IMR-90 (cell line): ENCODE results near the gene NAPEPLD. TPM values are rescaled to one million over a fixed set of nuclear protein-coding genes. Genes with fewer than 3 reads are reported as not detected.

Experiments
- ATAC-seq: fragments of 200-7000 bp; cut with Tn5 transposase; 2 replicates; pipeline ENCODE4 v1.9.1; 2020; ENCODE audit warnings: low read depth, mild to moderate bottlenecking, moderate library complexity
- BruUV-seq: library from RNA; stranded (reverse); fragments of 400-500 nt; replicated peaks from 2 replicates; lab custom pipeline; 2021; lab: Mats Ljungman, UMichigan
- CTCF ChIA-PET: fragments of 300-600 bp; formaldehyde crosslinking; extraction: SDS; loops from one replicate; lab custom pipeline; 2021; ENCODE audit warnings: antibody characterized with exemption; lab: Yijun Ruan, JAX
- POLR2A ChIA-PET: fragments of 300-600 bp; sonication (Branson Sonifier 250); formaldehyde crosslinking; loops from one replicate; lab custom pipeline; 2022; ENCODE audit warnings: antibody characterized with exemption; ENCODE audit not compliant: unreplicated experiment; lab: Charles Lee
- DNase-seq: peaks from one replicate; pipeline ENCODE4 v3.0.0; 2013
- H2AFZ ChIP-seq: replicated peaks from 2 replicates; pipeline ENCODE3; 2013; ENCODE audit warnings: low read length, mild to moderate bottlenecking; ENCODE audit not compliant: poor library complexity
- H2AK5ac ChIP-seq: 2 replicates; pipeline ENCODE4 v1.6.1; 2013; ENCODE audit warnings: low read depth, low read length, inconsistent platforms
- H2AK9ac ChIP-seq: replicated peaks from 2 replicates; pipeline ENCODE3; 2013; ENCODE audit warnings: mild to moderate bottlenecking, low read depth, low read length, moderate library complexity; ENCODE audit not compliant: poor library complexity
- H2BK120ac ChIP-seq: 2 replicates; pipeline ENCODE4 v1.6.1; 2013; ENCODE audit warnings: low read depth, low read length, inconsistent platforms
- H2BK15ac ChIP-seq: 3 replicates; pipeline ENCODE4 v1.6.1; 2013; ENCODE audit warnings: low read depth, low read length, inconsistent platforms
- H2BK20ac ChIP-seq: 2 replicates; pipeline ENCODE4 v1.6.1; 2013; ENCODE audit warnings: low read depth, mild to moderate bottlenecking, inconsistent platforms, low read length, moderate library complexity
- H2BK5ac ChIP-seq: 2 replicates; pipeline ENCODE4 v1.6.1; 2013; ENCODE audit warnings: mild to moderate bottlenecking, low read depth, low read length, inconsistent platforms; ENCODE audit not compliant: poor library complexity, severe bottlenecking
- H3K14ac ChIP-seq: replicated peaks from 2 replicates; pipeline ENCODE4 v1.6.1; 2013; ENCODE audit warnings: low read depth, low read length, inconsistent platforms
- H3K18ac ChIP-seq: 2 replicates; pipeline ENCODE4 v1.6.1; 2013; ENCODE audit warnings: low read depth, low read length, control low read depth
- H3K23ac ChIP-seq: 2 replicates; pipeline ENCODE4 v1.6.1; 2013; ENCODE audit warnings: low read depth, low read length, inconsistent platforms
- H3K27ac ChIP-seq: 2 replicates; pipeline ENCODE4 v1.5.1; 2013; ENCODE audit warnings: mild to moderate bottlenecking, control low read depth, low read length; ENCODE audit not compliant: insufficient read depth
- H3K27me3 ChIP-seq: 2 replicates; pipeline ENCODE4 v1.6.1; 2013; ENCODE audit warnings: low read length; ENCODE audit not compliant: control insufficient read depth, insufficient read depth
- H3K36me3 ChIP-seq: 2 replicates; pipeline ENCODE4 v1.6.1; 2013; ENCODE audit warnings: low read length, mixed read lengths; ENCODE audit not compliant: control insufficient read depth, insufficient read depth
- H3K4ac ChIP-seq: 2 replicates; pipeline ENCODE4 v1.6.1; 2013; ENCODE audit warnings: low read depth, low read length, inconsistent platforms
- H3K4me1 ChIP-seq: 2 replicates; pipeline ENCODE4 v1.6.1; 2013; ENCODE audit warnings: low read length, mixed read lengths; ENCODE audit not compliant: control insufficient read depth, insufficient read depth
- H3K4me2 ChIP-seq: 2 replicates; pipeline ENCODE4 v1.6.1; 2013; ENCODE audit warnings: low read depth, mild to moderate bottlenecking, control low read depth, low read length, moderate library complexity
- H3K4me3 ChIP-seq: 2 replicates; pipeline ENCODE4 v1.5.1; 2013; ENCODE audit warnings: low read depth, mild to moderate bottlenecking, control low read depth, low read length, moderate library complexity; ENCODE audit not compliant: insufficient read depth
- H3K56ac ChIP-seq: 2 replicates; pipeline ENCODE4 v1.6.1; 2013; ENCODE audit warnings: low read length, inconsistent platforms; ENCODE audit not compliant: insufficient read depth; ENCODE audit errors: extremely low read depth
- H3K79me1 ChIP-seq, 2 experiments: 2 replicates each; pipeline ENCODE4 v1.6.1; 2013; ENCODE audit warnings: low read length in 2 of 2, inconsistent platforms in 1 of 2, low read depth in 1 of 2
- H3K9ac ChIP-seq: 2 replicates; pipeline ENCODE4 v1.6.1; 2013; ENCODE audit warnings: low read depth, low read length, control low read depth
- H3K9me1 ChIP-seq: 2 replicates; pipeline ENCODE4 v1.6.1; 2013; ENCODE audit warnings: low read length, inconsistent platforms; ENCODE audit not compliant: insufficient read depth
- H3K9me3 ChIP-seq: 2 replicates; pipeline ENCODE4 v1.6.1; 2013; ENCODE audit warnings: low read length; ENCODE audit not compliant: control insufficient read depth, insufficient read depth
- H4K20me1 ChIP-seq: 2 replicates; pipeline ENCODE4 v1.6.1; 2013; ENCODE audit warnings: low read length, inconsistent platforms; ENCODE audit not compliant: insufficient read depth
- H4K5ac ChIP-seq: 2 replicates; pipeline ENCODE4 v1.6.1; 2013; ENCODE audit warnings: mild to moderate bottlenecking, low read depth, low read length, control low read depth
- H4K8ac ChIP-seq, 2 experiments: 2 replicates each; pipeline ENCODE4 v1.6.1; 2013; ENCODE audit warnings: low read depth in 2 of 2, low read length in 2 of 2, control low read depth in 1 of 2, inconsistent platforms in 1 of 2
- H4K91ac ChIP-seq: 2 replicates; pipeline ENCODE4 v1.6.1; 2013; ENCODE audit warnings: low read depth, low read length, inconsistent platforms; ENCODE audit not compliant: insufficient read depth
- BHLHE40 ChIP-seq: fragments of 150-350 bp; IDR thresholded peaks from 2 replicates; pipeline ENCODE4 v1.6.1; 2016; ENCODE audit warnings: mild to moderate bottlenecking, low read depth, low read length
- CEBPB ChIP-seq: IDR thresholded peaks from 2 replicates; pipeline ENCODE4 v1.6.1; 2012; ENCODE audit warnings: low read depth, low read length, improper control_type of control experiment
- CTCF ChIP-seq: conservative IDR thresholded peaks from 2 replicates; pipeline ENCODE4 v1.5.1; 2012; ENCODE audit warnings: mild to moderate bottlenecking, low read depth, low read length, improper control_type of control experiment
- WGBS, 2 experiments: methylation state at CpG; one replicate each; pipeline versions ENCODE4 v1.1.5 to v1.1.7; 2013; ENCODE audit warnings: missing lambda C conversion rate in 2 of 2; ENCODE audit not compliant: insufficient read length in 1 of 2; ENCODE audit errors: extremely low coverage in 2 of 2; 5-methylcytosine and 5-hydroxymethylcytosine counted together
- dilution Hi-C: fragments of 300-500 bp; cut with HindIII; formaldehyde crosslinking; loops from one replicate; pipeline ENCODE4 v1.14.3; 2018; ENCODE audit warnings: low sequenced_read_pairs; ENCODE audit not compliant: unreplicated experiment
- in situ Hi-C: fragments of 300-500 bp; cut with MboI; formaldehyde crosslinking; loops from 3 replicates; pipeline ENCODE4 v1.14.3; 2019; ENCODE audit warnings: low sequenced_read_pairs, inconsistent platforms, mixed read lengths
- intact Hi-C: fragments of 100-400 bp; cut with micrococcal nuclease; formaldehyde crosslinking; loops from 2 replicates; pipeline ENCODE4 v1.10.0; 2022
- polyA plus RNA-seq, 3 experiments: library from polyadenylated mRNA; depleted of rRNA; stranded (reverse); fragments of >200 nt; gene quantifications; 2 replicates each; pipeline ENCODE4 v1.2.3, GENCODE V29; 2012; ENCODE audit warnings: low replicate concordance in 1 of 3
- total RNA-seq: library from RNA; depleted of rRNA; stranded (reverse); fragments of >200 nt; gene quantifications from 2 replicates; pipeline ENCODE4 v1.2.3, GENCODE V29; 2012

The NAPEPLD gene
- total and polyA plus RNA-seq, 2 of the 4 experiments (the other 2 are of a cell fraction): 2.2 to 3.4 TPM

- Histone ChIP-seq H4K5ac (peak overlapping the region; percentile 32; the same call in 1 of the 2 replicates), H4K20me1 (no peaks in the 10 kb centered on the region), H4K91ac (no peak overlapping the region), H3K56ac (no peak overlapping the region), H2BK20ac (no peak overlapping the region), H3K27me3 (no peaks in the 10 kb centered on the region), H2AK5ac (peak overlapping the region; percentile 29; the same call in 1 of the 2 replicates), H2AFZ (no peak overlapping the region), H2BK120ac (no peak overlapping the region; the same call in 1 of the 2 replicates), H4K8ac (no peak overlapping the region), H3K4me2 (no peak overlapping the region), H3K79me1 (0 out of 4 replicates have a peak, but pooled peaks cover 0 to 3% of the 10 kb centered on the region in 2 experiments), H3K27ac (no peak overlapping the region), H3K4me1 (no peaks in the 10 kb centered on the region), H3K9me1 (peaks cover 5% of the 10 kb centered on the region; the same call in 1 of the 2 replicates), H3K18ac (no peak overlapping the region; the same call in 1 of the 2 replicates), H3K9ac (no peak overlapping the region), H3K9me3 (no peaks in the 10 kb centered on the region), H2BK5ac (no peak overlapping the region), H3K4ac (no peak overlapping the region), H2AK9ac (no peak overlapping the region), H3K23ac (0 out of 2 replicates have a peak overlapping the region, but pooled peaks have one; percentile 16), H3K36me3 (no peaks in the 10 kb centered on the region), H2BK15ac (no peak overlapping the region; the same call in 2 of the 3 replicates), H3K14ac (no peak overlapping the region), H3K4me3 (no peak overlapping the region)
- TF ChIP-seq CTCF (no peak), BHLHE40 (no peak), CEBPB (peak; percentile 73)
- ChIA-PET POLR2A (no interaction called here), CTCF (no interaction called here)
- in situ Hi-C loops: no loop called here
- DNase-seq (no peak), ATAC-seq (no peak)
- no TSS peak for BruUV-seq
- no CpG with 5 or more reads among the region's 2 CpGs for WGBS, 2 experiments
- intact Hi-C loops: no loop called here
- dilution Hi-C loops: no loop called here
Observed at GRCh38 chr7:103059471-103059870, 89.4 kb downstream of the NAPEPLD start.
